ENCODE measurements around the gene KNCN. TPM values are rescaled to one million over a fixed set of nuclear protein-coding genes. Genes with fewer than 3 reads are reported as not detected.

Gene KNCN
- total RNA-seq, 1 experiment from 2014 or later: 0.12 TPM

DNA sequence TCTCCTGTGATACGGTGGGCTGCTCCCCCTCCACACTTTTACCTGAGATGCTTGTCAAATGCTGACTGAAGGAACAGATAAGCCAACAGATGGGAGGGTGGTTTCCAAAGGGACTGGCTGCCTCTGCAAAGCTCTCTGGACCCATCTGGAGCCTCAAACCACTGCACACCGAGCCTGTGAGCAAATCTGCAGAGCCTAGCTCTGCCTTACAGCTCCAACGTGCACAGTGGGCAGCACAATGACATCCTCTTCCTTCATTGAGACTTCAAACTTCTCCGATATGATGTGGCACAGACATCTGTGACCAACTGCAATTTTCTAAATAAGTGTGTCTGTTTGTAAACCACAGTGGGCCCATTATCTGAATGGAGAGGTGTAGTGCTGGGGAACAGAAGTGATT, 26.2 kb upstream of the KNCN start:
- no peak overlapping the region for H3K27ac ChIP-seq
- H3K9me3 ChIP-seq (replicated peaks): no peaks in the 10 kb centered on the region
- H3K4me1 ChIP-seq: no peaks in the 10 kb centered on the region
- H3K4me3 ChIP-seq: no peak overlapping the region
- H3K36me3 ChIP-seq: peaks cover 6% of the 10 kb centered on the region; the same call in 1 of the 2 replicates
- no peaks in the 10 kb centered on the region for H3K27me3 ChIP-seq
- no peak for DNase-seq

DNA sequence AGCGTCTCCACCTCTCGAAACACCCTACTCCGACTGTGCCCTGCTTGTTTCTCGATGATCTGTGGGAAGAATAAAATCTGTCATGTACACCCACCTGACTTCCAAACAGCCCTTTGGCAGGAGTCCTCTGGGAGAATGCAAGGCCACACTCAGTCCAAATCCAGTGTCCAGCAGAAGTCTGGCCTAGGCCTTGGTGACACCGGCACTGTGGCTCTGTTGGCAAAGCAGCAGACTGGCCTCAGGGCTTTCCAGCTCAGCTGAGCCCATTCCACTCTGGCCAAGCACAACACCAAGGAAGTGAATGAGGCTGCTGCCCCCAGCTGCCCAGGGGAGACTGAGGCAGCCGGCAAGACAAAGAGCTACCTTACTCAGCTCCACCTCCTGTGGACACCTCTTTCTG, 25.1 kb upstream of the KNCN start:
- no peaks in the 10 kb centered on the region for H3K27me3 ChIP-seq
- H3K27ac ChIP-seq: no peak overlapping the region
- H3K9me3 ChIP-seq (replicated peaks): no peaks in the 10 kb centered on the region
- H3K36me3 ChIP-seq: peaks cover 6% of the 10 kb centered on the region; the same call in 1 of the 2 replicates
- DNase-seq: no peak
- no peaks in the 10 kb centered on the region for H3K4me1 ChIP-seq
- no peak overlapping the region for H3K4me3 ChIP-seq

DNA sequence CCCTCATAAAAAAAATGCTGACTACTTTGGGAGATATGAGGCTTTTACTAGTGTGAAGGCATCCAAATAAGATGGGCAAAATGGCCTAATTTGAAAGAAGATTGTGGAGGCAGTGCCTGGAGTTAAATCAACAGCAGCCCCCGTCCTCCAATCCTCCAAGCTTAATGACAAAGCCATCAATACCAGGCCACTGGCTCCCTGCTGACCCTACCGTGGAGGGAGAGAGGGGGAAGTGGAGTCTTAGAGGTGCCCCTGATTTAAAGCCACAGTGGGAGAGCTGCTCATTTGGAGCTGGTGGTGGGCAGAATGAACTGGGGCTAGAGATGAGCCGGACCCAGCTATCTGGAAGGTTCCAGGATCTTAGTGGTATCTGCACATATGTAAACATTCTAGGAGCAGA, 24.3 kb upstream of the KNCN start:
- Histone ChIP-seq H3K36me3 (peaks cover 6% of the 10 kb centered on the region; the same call in 1 of the 2 replicates), H3K4me3 (no peak overlapping the region), H3K27me3 (no peaks in the 10 kb centered on the region), H3K27ac (no peak overlapping the region), H3K4me1 (no peaks in the 10 kb centered on the region), H3K9me3 (replicated peaks) (no peaks in the 10 kb centered on the region)
- DNase-seq: no peak

DNA sequence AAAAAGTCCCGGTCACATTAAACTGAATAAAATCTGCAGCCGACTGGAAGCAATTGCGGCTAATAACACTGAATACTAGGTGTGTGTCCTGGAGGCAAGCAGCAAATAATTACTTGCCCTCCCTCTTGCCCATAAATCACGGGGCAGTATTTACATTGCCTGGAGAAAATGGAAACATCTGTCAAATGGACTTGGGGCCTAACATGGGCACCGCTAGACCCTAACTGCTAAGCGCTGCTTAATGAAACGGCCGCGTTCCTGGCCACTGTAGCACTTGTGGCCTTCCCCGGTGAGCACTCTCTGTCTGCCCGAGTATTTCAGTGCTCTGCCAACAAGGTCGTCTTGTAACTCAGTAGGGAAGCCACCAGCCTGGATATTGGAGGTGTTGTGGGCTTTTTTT, 23.9 kb upstream of the KNCN start:
- Histone ChIP-seq H3K36me3 (peaks cover 5% of the 10 kb centered on the region; the same call in 1 of the 2 replicates), H3K4me1 (no peaks in the 10 kb centered on the region), H3K9me3 (replicated peaks) (no peaks in the 10 kb centered on the region), H3K27me3 (no peaks in the 10 kb centered on the region), H3K4me3 (no peak overlapping the region), H3K27ac (no peak overlapping the region)
- no peak for DNase-seq

DNA sequence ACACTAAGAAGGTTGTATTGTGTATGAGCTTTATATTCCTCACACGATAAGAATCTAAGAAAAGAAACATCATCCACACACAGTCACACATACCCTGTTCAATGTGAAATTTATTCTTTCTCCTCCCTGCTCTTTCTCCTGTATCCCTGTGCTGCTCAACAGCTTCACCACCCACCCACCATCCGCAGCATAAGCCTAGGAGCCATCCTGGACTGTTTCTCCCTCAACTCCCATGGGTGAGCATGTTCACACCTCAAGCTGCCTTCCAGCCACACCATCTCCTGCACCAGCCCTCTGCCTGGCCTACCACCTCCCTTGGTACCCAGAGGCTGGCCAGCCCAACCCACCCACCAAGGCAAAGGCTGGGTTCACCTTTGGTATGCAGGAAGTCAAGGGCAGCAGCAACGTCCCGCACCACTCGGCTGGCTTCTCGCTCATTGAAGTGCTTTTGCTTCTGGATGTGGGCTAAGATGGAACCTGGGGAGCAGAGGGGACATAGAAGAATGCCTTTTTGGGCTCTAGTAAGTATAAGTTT, 20.3 kb upstream of the KNCN start:
- H3K27ac ChIP-seq: no peak overlapping the region
- no peak overlapping the region for H3K4me3 ChIP-seq
- no peaks in the 10 kb centered on the region for H3K4me1 ChIP-seq
- no peaks in the 10 kb centered on the region for H3K36me3 ChIP-seq
- no peaks in the 10 kb centered on the region for H3K9me3 ChIP-seq (replicated peaks)
- DNase-seq: no peak
- H3K27me3 ChIP-seq: no peaks in the 10 kb centered on the region

DNA sequence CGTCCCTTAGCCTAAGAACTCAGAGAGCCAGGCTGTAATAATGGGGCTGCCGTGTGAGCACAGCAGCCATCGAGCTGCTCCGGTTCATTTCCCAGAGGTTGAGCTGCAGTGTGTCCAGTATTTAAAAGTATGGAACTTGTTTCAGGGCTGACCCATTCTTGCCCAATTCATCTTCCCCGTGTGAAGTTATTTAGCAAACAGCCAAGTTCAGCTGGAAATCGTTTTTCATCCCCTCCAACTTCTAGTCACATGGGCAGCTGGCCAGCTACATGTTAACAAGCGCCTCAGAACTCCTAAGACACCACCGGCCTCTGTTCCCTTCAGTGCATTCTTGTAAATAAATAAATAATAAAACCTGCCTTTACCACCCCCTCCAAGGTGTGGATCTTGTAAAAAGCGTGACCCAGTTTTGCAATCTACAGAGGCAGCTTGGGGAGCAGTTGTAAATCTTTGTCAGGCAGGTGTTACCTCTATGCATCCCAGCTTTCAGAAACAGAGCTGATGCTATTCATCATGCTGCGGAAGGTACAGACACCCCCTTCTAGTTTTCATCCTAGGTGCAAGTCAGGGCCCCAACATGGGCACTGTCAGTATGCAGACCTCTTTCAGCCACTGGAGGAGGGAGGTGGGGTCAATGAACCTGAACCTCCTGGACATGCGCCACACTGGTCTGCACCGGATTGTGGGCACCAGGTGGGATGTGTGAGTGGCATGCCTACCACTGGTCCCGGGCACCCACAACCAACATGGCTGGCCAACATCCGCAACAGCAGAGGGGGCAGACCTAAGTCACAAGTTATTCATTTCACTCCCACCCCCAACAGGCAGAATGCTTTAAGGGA, 18.7 kb upstream of the KNCN start:
- no peak for DNase-seq
- H3K4me1 ChIP-seq: no peaks in the 10 kb centered on the region

DNA sequence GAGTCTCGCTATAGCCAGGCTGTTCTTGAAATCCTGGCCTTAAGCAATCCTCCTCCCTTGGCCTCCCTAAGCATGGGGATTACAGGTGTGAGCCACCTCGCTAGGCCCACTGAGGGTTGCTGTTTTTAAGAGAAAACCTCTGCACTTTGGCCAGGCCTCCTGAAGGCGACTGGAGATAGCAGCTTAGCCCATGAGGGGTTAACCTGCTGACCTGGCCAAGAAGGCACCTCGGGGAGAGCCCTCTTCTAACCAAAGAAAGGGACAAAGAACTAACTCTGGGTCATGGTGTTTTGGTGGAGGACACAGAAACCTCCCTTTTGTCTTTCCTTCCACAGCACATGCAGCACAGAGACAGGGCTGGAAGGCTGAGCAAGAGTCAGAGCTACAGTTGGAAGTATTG, 17.7 kb upstream of the KNCN start:
- Histone ChIP-seq H3K27me3 (no peaks in the 10 kb centered on the region), H3K4me3 (no peak overlapping the region), H3K9me3 (replicated peaks) (no peaks in the 10 kb centered on the region), H3K4me1 (no peaks in the 10 kb centered on the region), H3K27ac (no peak overlapping the region), H3K36me3 (no peaks in the 10 kb centered on the region)
- no peak for DNase-seq

More for the DNA sequence above, 18.7 kb upstream of the KNCN start:
- no peak overlapping the region for H3K4me3 ChIP-seq
- H3K36me3 ChIP-seq: no peaks in the 10 kb centered on the region
- H3K27ac ChIP-seq: no peak overlapping the region
- no peaks in the 10 kb centered on the region for H3K27me3 ChIP-seq
- H3K9me3 ChIP-seq (replicated peaks): no peaks in the 10 kb centered on the region

DNA sequence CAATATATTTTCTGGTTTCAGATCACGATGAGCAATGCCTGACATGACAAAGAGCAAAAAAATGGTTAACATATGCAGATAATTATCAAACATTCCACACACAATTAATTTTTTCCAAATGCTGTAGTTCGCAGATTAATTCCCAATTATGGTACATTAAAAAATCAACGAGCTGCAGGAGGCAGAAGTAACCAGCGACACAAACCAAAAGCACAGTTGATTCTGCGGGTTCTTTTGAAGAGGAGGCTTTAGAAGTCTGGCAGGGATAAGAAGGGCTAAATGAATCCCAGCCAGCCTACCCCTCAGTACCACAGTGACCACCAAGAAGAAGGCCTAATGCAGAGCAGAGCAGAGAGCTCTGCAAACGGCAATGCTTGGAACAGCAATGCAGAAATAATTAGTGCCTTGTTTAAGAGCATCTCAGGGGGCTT, 17.0 kb upstream of the KNCN start:
- no peak overlapping the region for H3K4me3 ChIP-seq
- no peaks in the 10 kb centered on the region for H3K9me3 ChIP-seq (replicated peaks)
- DNase-seq: no peak
- H3K27me3 ChIP-seq: no peaks in the 10 kb centered on the region
- H3K36me3 ChIP-seq: no peaks in the 10 kb centered on the region
- H3K27ac ChIP-seq: no peak overlapping the region
- H3K4me1 ChIP-seq: no peaks in the 10 kb centered on the region

DNA sequence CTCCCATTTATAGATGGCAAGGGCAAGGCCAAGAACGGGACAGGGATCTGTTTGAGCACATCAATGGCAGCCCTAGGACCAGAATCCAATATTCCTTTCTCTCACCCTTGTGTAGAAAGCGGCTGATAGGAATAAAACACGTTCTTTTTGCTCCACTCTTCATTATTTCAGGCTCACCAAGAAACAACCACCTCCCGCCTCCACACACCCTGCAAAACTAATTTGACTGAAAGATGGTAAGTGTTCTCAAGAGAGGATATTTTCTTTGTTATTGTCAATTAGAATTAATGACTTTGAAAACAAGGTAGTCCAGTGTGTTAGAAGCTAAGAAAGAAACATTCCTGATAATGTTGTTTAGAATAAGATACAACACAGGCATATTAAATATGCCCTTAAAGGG, 11.9 kb upstream of the KNCN start:
- H3K36me3 ChIP-seq: no peaks in the 10 kb centered on the region
- no peak for DNase-seq
- no peaks in the 10 kb centered on the region for H3K4me1 ChIP-seq
- no peak overlapping the region for H3K27ac ChIP-seq
- no peaks in the 10 kb centered on the region for H3K27me3 ChIP-seq
- H3K9me3 ChIP-seq (replicated peaks): no peaks in the 10 kb centered on the region
- H3K4me3 ChIP-seq: no peak overlapping the region

DNA sequence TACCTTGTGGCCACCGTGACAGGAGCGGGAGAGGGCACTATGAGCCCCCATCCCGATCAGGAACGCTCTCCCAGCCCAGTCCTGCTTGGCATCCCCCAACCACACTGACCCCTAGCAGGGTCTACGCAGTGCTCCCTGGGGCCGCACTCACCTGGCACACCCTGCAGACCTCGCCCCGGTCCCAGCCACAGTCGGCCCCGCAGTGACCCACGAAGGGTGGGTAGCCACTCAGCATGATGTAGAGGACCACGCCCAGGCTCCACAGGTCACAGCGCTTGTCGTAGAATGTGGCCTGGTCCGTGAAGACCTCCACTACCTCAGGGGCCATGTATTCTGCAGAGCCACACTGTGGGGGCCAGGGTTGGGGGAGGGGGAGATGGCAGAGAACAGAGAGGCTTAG, 11.1 kb upstream of the KNCN start:
- Histone ChIP-seq H3K4me1 (no peaks in the 10 kb centered on the region), H3K36me3 (no peaks in the 10 kb centered on the region), H3K4me3 (no peak overlapping the region), H3K9me3 (replicated peaks) (no peaks in the 10 kb centered on the region), H3K27me3 (no peaks in the 10 kb centered on the region), H3K27ac (no peak overlapping the region)
- DNase-seq: no peak

DNA sequence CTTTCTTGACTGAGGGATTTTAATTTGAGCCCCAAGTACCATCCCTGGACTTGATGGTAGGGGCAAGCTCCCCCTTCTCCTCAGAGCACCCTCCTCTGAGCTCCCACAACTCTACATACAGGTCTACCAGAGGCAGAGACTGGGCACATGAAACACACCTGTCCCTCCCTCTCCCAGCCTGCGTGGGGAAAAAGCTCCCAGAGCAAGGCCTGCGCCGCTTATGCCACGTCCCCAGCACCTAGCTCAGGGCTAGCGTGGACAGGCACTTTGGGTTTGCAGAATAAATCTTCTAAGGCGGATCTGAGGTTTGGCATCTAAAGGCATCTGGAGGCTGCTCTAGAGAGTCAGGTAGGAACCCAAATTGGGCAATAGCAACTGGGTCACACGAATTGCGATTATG, 7.5 kb upstream of the KNCN start:
- Histone ChIP-seq H3K36me3 (no peaks in the 10 kb centered on the region), H3K4me3 (no peak overlapping the region), H3K27me3 (no peaks in the 10 kb centered on the region), H3K4me1 (no peaks in the 10 kb centered on the region), H3K9me3 (replicated peaks) (no peaks in the 10 kb centered on the region), H3K27ac (no peak overlapping the region)
- DNase-seq: no peak

DNA sequence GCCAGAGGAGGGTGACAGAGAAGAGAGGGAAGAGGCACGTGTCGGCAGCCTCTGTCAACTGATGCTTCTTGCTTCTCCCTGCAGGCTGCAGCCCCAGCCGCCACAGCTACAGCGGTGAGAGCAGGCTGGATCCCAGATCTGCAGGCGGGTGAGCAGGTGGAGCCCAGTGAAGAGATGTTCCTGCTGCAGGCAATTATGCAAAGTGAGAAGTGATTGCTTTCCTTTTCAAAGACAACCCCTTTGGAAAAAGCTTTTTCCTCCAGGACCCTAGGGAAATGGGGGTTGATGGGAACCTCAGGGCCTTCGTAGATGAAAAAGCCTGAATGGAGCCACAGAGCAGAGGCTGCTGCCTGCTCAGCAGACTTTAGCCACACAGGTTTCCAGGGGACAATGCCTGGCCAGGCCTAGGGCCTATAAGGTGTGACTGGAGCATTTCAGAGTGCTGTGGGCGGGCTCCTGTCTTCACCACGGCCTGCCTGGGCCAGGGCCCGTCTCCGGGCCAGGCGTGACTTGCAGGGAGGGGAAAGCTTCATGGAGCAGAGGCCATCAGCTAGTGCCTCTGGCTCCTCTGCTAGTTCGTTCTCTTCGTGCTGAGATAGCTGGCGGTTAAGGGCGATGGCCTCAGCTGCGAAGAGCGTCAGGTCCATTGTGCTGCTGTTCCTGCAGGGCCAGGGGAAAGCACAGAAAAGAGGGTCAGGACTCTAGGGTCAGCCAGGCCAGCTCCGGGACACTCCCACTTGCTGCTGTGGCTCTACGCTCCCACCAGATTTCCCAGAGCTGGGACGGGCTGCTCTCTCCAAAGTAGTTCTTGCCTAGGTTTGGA, 6.9 kb upstream of the KNCN start:
- no peak overlapping the region for H3K27ac ChIP-seq
- no peak overlapping the region for H3K4me3 ChIP-seq
- no peaks in the 10 kb centered on the region for H3K27me3 ChIP-seq
- no peaks in the 10 kb centered on the region for H3K4me1 ChIP-seq
- no peak for DNase-seq
- no peaks in the 10 kb centered on the region for H3K9me3 ChIP-seq (replicated peaks)
- H3K36me3 ChIP-seq: no peaks in the 10 kb centered on the region

DNA sequence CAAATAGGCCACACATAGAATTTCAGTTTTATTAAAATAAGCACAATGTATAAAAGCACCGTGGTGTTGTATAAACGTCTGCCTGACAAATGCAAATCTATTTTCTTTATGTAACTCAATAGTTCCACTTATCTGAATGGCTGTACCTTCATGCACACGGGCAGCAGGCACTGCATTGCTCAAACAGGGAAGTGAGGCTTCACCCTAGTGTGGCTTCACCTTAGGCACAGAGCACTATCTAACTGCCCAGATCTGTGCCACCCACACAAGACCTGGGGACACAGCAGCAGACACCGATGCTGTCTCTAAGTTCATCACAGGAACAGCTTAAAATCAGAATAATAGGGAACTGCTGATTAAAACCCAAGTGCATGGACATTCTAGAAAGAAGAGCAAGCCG, 6.0 kb upstream of the KNCN start:
- no peak for DNase-seq
- H3K27me3 ChIP-seq: no peaks in the 10 kb centered on the region
- no peak overlapping the region for H3K4me3 ChIP-seq
- no peaks in the 10 kb centered on the region for H3K4me1 ChIP-seq
- no peaks in the 10 kb centered on the region for H3K9me3 ChIP-seq (replicated peaks)
- H3K27ac ChIP-seq: no peak overlapping the region
- H3K36me3 ChIP-seq: no peaks in the 10 kb centered on the region

DNA sequence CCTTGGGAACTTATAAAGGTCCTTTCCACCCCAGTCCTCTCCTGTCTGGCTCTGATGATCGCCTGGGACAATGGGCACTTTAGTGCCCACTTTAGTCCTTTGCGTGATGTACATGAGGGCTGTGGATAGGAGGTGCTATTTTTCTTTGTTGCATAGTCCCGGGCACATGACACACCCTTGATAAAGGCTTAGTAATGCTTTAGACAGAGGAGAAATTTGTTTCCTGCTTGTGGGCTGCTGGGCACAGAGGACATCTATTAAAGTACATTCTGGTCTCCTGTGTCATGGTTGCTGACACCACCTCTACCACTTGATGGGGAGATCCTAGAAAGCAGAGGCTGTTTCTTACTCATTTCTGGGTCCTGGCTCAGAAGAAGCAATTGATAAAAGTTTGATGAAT, 5.4 kb upstream of the KNCN start:
- H3K4me3 ChIP-seq: no peak overlapping the region
- no peaks in the 10 kb centered on the region for H3K27me3 ChIP-seq
- H3K4me1 ChIP-seq: no peaks in the 10 kb centered on the region
- no peaks in the 10 kb centered on the region for H3K36me3 ChIP-seq
- H3K27ac ChIP-seq: no peak overlapping the region
- no peaks in the 10 kb centered on the region for H3K9me3 ChIP-seq (replicated peaks)
- no peak for DNase-seq
